ENCODE results near the gene CKS2.

DNA sequence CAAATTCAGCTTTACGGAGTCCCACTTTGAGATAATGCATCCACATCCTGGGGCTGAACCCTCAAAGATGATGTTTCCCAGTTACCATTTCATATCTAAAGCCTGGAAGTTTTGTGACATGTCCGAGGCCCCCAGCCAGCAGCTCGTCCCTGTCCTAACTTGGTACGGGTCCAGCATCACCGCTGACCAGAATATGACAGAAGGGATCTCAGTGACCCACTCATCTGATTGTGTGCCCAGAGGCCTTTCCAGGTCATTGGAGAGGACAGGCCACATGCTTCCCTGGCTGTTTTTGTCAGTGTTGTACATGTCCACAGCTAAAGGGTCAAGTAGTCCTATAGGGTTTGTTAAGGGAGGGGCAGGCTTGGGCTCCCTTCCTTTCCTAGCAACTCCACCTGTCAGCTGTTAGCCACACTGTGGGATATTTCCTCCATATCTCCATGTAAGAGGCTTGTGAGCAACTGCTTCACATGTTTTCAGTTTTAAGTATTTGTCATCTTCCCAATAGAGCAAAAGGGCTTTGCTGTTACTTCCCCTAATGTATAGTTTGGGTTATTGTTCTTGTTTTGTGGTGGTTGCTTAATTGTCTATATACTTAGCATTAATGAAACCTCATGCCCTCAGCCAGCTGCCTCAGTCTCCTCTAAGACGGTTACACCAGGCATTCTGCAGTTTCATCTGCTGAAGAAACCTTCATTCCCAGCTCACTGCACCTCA lies 40.7 kb downstream of the CKS2 start:
- TF ChIP-seq, protein P1, sequence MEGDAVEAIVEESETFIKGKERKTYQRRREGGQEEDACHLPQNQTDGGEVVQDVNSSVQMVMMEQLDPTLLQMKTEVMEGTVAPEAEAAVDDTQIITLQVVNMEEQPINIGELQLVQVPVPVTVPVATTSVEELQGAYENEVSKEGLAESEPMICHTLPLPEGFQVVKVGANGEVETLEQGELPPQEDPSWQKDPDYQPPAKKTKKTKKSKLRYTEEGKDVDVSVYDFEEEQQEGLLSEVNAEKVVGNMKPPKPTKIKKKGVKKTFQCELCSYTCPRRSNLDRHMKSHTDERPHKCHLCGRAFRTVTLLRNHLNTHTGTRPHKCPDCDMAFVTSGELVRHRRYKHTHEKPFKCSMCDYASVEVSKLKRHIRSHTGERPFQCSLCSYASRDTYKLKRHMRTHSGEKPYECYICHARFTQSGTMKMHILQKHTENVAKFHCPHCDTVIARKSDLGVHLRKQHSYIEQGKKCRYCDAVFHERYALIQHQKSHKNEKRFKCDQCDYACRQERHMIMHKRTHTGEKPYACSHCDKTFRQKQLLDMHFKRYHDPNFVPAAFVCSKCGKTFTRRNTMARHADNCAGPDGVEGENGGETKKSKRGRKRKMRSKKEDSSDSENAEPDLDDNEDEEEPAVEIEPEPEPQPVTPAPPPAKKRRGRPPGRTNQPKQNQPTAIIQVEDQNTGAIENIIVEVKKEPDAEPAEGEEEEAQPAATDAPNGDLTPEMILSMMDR (IDR thresholded peaks at IDR 0.05) = no peak
- no peak for TF ChIP-seq POLR2A (IDR thresholded peaks at IDR 0.05)

All from uterus (tissue), 2 donors.